Progenitor cell of endocrine pancreas (in vitro differentiated cells): ENCODE data around the gene FOXRED2. TPM values are rescaled to one million over a fixed set of nuclear protein-coding genes. Genes with fewer than 3 reads are reported as not detected.
A peak's percentile ranks its signal among the peaks of the same experiment; 100 is the strongest.

Experiments used
- DNase-seq: peaks from one replicate; pipeline ENCODE4 v3.0.0; 2021; ENCODE audit warnings: low spot score; ENCODE audit not compliant: unreplicated experiment
- H3K27ac Mint-ChIP-seq: 2 replicates; pipeline ENCODE4 v1.8.0; 2021; ENCODE audit warnings: mild to moderate bottlenecking, moderate library complexity, mixed read lengths
- H3K27me3 Mint-ChIP-seq: 2 replicates; pipeline ENCODE4 v1.8.0; 2021; ENCODE audit warnings: mixed read lengths
- H3K36me3 Mint-ChIP-seq: 2 replicates; pipeline ENCODE4 v1.8.0; 2022; ENCODE audit warnings: mixed read lengths; ENCODE audit not compliant: insufficient read depth
- H3K4me1 Mint-ChIP-seq: 2 replicates; pipeline ENCODE4 v1.8.0; 2021; ENCODE audit warnings: low read depth, mixed read lengths
- H3K4me3 Mint-ChIP-seq: 2 replicates; pipeline ENCODE4 v1.8.0; 2021; ENCODE audit warnings: low read depth, mild to moderate bottlenecking, moderate library complexity, mixed read lengths
- H3K9me3 Mint-ChIP-seq: 2 replicates; pipeline ENCODE4 v1.8.0; 2021; ENCODE audit warnings: low read depth, mixed read lengths
- CTCF ChIP-seq: fragments of 200-600 bp; sonication (generic); IDR thresholded peaks from one replicate; pipeline ENCODE4 v1.5.0; 2021; ENCODE audit warnings: antibody characterized with exemption, mild to moderate bottlenecking; ENCODE audit not compliant: unreplicated experiment
- total RNA-seq: library from RNA; stranded (reverse); gene quantifications from 2 replicates; pipeline ENCODE4 v1.2.1, GENCODE V29; 2021

The FOXRED2 gene
- total RNA-seq, 1 donor from 2014 or later = 23.5 TPM

GRCh38 chr22:36548606-36549005 lies 41.8 kb upstream of the FOXRED2 start:
- Mint-ChIP-seq H3K9me3 (no peaks in the 10 kb centered on the region), H3K4me1 (peaks cover 1% of the 10 kb centered on the region), H3K36me3 (no peaks in the 10 kb centered on the region), H3K27ac (no peak overlapping the region), H3K27me3 (peaks cover 36% of the 10 kb centered on the region), H3K4me3 (no peak overlapping the region)
- DNase-seq = no peak
- TF ChIP-seq CTCF = no peak

- peaks cover 34% of the 10 kb centered on the region for H3K27me3 Mint-ChIP-seq
- H3K4me3 Mint-ChIP-seq = no peak overlapping the region
- H3K36me3 Mint-ChIP-seq = no peaks in the 10 kb centered on the region
- no peaks in the 10 kb centered on the region for H3K9me3 Mint-ChIP-seq
- no peak overlapping the region for H3K27ac Mint-ChIP-seq
- peaks cover 1% of the 10 kb centered on the region for H3K4me1 Mint-ChIP-seq
- no peak for TF ChIP-seq CTCF
- DNase-seq = no peak
Observed at GRCh38 chr22:36546932-36547331, 40.1 kb upstream of the FOXRED2 start.

DNA sequence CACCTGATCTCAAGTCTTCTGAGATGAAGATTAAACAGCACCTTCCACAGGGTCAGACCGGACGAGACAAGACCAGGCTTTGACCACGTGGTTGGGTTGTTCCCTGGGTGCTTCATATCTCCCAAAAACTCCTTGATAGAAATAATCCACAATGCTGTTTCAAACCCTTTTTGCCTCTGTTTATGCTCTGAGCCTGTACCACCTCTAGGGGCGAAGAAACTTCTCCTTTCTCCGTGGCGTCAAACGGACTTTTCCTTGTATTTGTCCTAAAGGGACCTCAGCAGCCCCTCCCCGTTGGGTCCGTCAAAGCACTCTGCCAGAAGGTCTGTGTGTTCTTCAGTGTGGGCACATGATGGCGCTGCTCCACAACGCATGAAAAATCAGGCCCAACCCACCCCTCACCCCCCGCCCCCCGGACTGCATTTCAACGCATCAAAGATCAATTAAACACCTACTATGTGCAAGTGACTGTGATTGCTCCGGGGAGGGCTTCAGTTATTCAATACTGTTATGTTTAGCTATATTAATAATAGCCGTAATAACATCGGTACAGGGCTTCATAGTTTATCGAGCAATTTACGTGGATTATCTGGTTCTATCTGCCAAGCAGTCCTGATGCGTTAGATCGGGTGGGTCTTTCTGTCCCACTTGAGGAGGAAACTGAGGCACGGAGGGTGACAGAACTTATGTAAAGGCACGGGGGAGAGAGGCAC lies 39.4 kb upstream of the FOXRED2 start:
- H3K9me3 Mint-ChIP-seq = no peaks in the 10 kb centered on the region
- peak; percentile 71 for TF ChIP-seq CTCF
- H3K4me1 Mint-ChIP-seq = peaks cover 1% of the 10 kb centered on the region
- no peaks in the 10 kb centered on the region for H3K36me3 Mint-ChIP-seq
- peaks cover 31% of the 10 kb centered on the region for H3K27me3 Mint-ChIP-seq
- H3K4me3 Mint-ChIP-seq = no peak overlapping the region
- DNase-seq = peak; percentile 27
- peak overlapping the region; percentile 90 for H3K27ac Mint-ChIP-seq

DNA sequence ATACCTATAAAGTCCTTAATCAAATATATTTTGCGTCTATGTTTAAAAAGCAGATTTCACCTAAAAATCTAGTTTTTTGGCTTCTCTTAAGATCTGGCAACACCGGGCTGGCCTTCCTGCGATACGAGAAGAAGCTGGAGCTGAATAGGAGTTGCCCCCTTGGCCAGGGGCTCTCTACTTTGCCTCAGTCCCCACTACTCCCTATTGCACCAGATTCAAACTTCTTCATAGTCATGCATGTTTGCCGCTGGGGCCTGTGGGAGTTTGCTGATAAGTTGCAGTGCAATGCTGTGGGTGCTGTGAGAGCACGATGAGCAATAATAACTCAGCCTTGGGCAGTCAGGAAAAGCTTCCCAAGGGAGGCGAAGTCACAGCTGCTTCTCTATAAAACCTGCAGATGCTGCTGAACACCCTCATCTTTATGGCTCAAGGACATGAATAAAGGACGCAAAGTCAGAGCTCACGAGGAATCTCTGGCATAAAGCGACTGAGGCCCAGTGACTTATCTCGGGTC lies 37.3 kb upstream of the FOXRED2 start:
- no peak for TF ChIP-seq CTCF
- DNase-seq = no peak
- H3K36me3 Mint-ChIP-seq = no peaks in the 10 kb centered on the region
- H3K4me1 Mint-ChIP-seq = peaks cover 1% of the 10 kb centered on the region
- H3K9me3 Mint-ChIP-seq = no peaks in the 10 kb centered on the region
- no peak overlapping the region for H3K27ac Mint-ChIP-seq
- H3K4me3 Mint-ChIP-seq = no peak overlapping the region
- H3K27me3 Mint-ChIP-seq = peaks cover 28% of the 10 kb centered on the region

DNA sequence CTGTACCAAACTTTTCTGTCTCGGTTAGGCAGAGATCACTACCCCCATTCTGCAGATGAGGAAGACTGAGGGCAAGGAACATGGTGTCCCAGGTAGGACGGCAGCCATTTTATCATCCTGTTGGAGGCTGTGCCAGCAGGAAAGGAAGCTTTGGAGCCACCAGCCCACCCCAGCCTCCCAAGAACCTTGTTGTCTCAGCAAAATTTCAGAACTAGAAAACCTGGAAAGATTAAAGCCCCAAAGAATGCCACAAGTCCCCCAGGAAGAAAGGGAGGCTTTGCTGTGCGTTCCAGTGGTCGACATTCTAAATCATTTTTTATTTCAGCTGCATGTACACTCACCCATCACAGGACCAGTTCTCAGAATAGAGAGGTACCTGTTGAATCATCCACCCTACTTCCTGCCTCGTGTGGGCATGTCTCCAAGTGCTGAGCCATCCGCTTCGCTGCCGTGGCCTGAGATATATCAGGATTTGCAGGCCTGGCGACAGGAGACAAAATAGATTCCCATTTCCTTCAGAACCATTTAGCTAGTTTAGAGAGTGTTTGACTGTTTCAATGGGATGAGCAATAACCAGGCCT lies 35.1 kb upstream of the FOXRED2 start:
- Mint-ChIP-seq H3K27me3 (peaks cover 19% of the 10 kb centered on the region), H3K4me3 (no peak overlapping the region), H3K27ac (no peak overlapping the region), H3K4me1 (peaks cover 1% of the 10 kb centered on the region), H3K9me3 (no peaks in the 10 kb centered on the region), H3K36me3 (no peaks in the 10 kb centered on the region)
- no peak for DNase-seq
- no peak for TF ChIP-seq CTCF
